ENCODE measurements around the gene RAB34.

DNA sequence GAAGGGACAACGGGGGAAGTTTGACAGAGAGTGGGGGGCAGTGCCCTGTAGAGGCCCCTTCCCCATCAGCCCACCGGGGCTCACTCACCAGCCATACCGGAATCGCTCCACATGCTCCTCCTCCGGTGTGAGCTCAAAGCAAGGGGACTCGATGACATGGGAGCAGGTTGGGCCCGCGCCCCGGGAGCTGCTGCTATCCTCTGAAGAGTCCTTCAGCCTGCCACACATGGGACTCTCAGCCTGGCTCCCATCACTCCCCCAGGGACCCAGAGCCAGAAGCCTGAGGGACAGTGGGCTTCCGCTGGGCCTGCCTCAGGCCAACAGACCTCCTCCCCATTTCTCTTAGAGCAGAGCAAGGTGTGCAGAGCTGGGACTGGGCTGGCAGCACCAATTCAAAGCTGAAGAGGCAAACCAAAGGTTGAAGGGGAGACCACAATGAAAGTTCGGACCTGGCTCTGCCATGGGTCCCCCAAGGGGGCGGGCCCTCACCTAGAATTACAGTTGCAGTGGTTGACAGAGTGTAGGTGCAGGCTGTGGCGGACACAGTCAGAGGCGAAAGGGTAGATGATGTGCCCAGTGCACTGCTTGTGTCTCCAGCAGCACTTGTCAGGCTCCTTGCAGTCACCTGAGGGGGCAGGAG is 13.3 kb downstream of the RAB34 start:
- TF ChIP-seq, protein P1, sequence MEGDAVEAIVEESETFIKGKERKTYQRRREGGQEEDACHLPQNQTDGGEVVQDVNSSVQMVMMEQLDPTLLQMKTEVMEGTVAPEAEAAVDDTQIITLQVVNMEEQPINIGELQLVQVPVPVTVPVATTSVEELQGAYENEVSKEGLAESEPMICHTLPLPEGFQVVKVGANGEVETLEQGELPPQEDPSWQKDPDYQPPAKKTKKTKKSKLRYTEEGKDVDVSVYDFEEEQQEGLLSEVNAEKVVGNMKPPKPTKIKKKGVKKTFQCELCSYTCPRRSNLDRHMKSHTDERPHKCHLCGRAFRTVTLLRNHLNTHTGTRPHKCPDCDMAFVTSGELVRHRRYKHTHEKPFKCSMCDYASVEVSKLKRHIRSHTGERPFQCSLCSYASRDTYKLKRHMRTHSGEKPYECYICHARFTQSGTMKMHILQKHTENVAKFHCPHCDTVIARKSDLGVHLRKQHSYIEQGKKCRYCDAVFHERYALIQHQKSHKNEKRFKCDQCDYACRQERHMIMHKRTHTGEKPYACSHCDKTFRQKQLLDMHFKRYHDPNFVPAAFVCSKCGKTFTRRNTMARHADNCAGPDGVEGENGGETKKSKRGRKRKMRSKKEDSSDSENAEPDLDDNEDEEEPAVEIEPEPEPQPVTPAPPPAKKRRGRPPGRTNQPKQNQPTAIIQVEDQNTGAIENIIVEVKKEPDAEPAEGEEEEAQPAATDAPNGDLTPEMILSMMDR (conservative IDR thresholded peaks at IDR 0.05; ENCODE audit: low read depth, low read length): no peak
- TF ChIP-seq EZH2 (IDR thresholded peaks at IDR 0.05; ENCODE audit: borderline replicate concordance, low read depth, low read length, poor library complexity, severe bottlenecking): no peak
